Fibroblast of lung (primary cell): Measurements from ENCODE around the gene MEIS2. TPM values are rescaled to one million over a fixed set of nuclear protein-coding genes. Genes with fewer than 3 reads are reported as not detected.

Experiments used
- DNase-seq, 2 donors: peaks; one replicate each; pipeline versions ENCODE4 v3.0.0 to v3.0.0-alpha.2; 2010; ENCODE audit warnings: low read depth in 2 of 2
- H2AFZ ChIP-seq: 2 replicates; pipeline ENCODE4 v1.5.1; 2012; ENCODE audit warnings: low read length, control low read depth, inconsistent platforms
- H3K27ac ChIP-seq: 2 replicates; pipeline ENCODE4 v1.5.1; 2011; ENCODE audit warnings: low read length, control low read depth; ENCODE audit not compliant: insufficient read depth
- H3K27me3 ChIP-seq: 2 replicates; pipeline ENCODE4 v1.5.1; 2011; ENCODE audit warnings: mild to moderate bottlenecking, low read length; ENCODE audit not compliant: control insufficient read depth, insufficient read depth
- H3K36me3 ChIP-seq: 2 replicates; pipeline ENCODE4 v1.5.1; 2011; ENCODE audit warnings: low read length; ENCODE audit not compliant: control insufficient read depth, insufficient read depth
- H3K4me1 ChIP-seq: 2 replicates; pipeline ENCODE4 v1.5.1; 2011; ENCODE audit warnings: low read length; ENCODE audit not compliant: control insufficient read depth, insufficient read depth; ENCODE audit errors: extremely low read depth
- H3K4me2 ChIP-seq: 2 replicates; pipeline ENCODE4 v1.5.1; 2011; ENCODE audit warnings: low read length, control low read depth; ENCODE audit not compliant: insufficient read depth; ENCODE audit errors: extremely low read depth
- H3K4me3 ChIP-seq, 4 experiments: fragments of 200-600 bp in 1 of 4; sonication (generic) in 1 of 4; replicated peaks in 1 of 4; 2 replicates each; pipeline ENCODE4 v1.5.1; 2011 to 2016; ENCODE audit warnings: low read length in 4 of 4, low read depth in 3 of 4, mild to moderate bottlenecking in 3 of 4, control low read depth in 2 of 4, inconsistent platforms in 1 of 4, mixed read lengths in 1 of 4; ENCODE audit not compliant: insufficient read depth in 1 of 4; ENCODE audit errors: control extremely low read depth in 1 of 4
- H3K79me2 ChIP-seq: 2 replicates; pipeline ENCODE4 v1.5.1; 2012; ENCODE audit warnings: mild to moderate bottlenecking, low read length, inconsistent platforms; ENCODE audit not compliant: control insufficient read depth, insufficient read depth
- H3K9ac ChIP-seq: 2 replicates; pipeline ENCODE4 v1.5.1; 2011; ENCODE audit warnings: mild to moderate bottlenecking, low read length, control low read depth; ENCODE audit not compliant: insufficient read depth
- H3K9me3 ChIP-seq: 2 replicates; pipeline ENCODE4 v1.5.1; 2012; ENCODE audit warnings: low read depth, low read length; ENCODE audit not compliant: control insufficient read depth, insufficient read depth
- H4K20me1 ChIP-seq: 2 replicates; pipeline ENCODE4 v1.5.1; 2011; ENCODE audit warnings: low read length; ENCODE audit not compliant: control insufficient read depth, insufficient read depth; ENCODE audit errors: extremely low read depth
- EZH2 ChIP-seq: IDR thresholded peaks from 2 replicates; pipeline ENCODE4 v1.5.1; 2012; ENCODE audit warnings: low read length, control low read depth, mild to moderate bottlenecking; ENCODE audit errors: missing control alignments
- polyA plus RNA-seq, 2 donors: library from polyadenylated mRNA; depleted of rRNA in 1 of 2; stranded (reverse) in 1 of 2; unstranded in 1 of 2; fragments of >200 nt; gene quantifications; 2 replicates each; pipeline ENCODE4 v1.2.1, GENCODE V29; 2011 to 2012; ENCODE audit warnings: missing spikeins in 1 of 2
- total RNA-seq: library from RNA; depleted of rRNA; stranded (reverse); fragments of >200 nt; gene quantifications from 2 replicates; pipeline ENCODE4 v1.2.1, GENCODE V29; 2014
- TF ChIP-seq, protein P1 (sequence below), 2 donors: IDR thresholded peaks in 1 of 2; conservative IDR thresholded peaks in 1 of 2; 1 replicate in 1 of 2; 2 replicates in 1 of 2; pipeline ENCODE4 v1.5.1; 2011 to 2012; ENCODE audit warnings: low read length in 2 of 2, control low read depth in 1 of 2, inconsistent platforms in 1 of 2, low read depth in 1 of 2, mild to moderate bottlenecking in 1 of 2

The MEIS2 gene
- total and polyA plus RNA-seq, 2 donors (not counting 1 experiment from before 2014, with no cell fraction given), result 31.0 to 37.1 TPM

DNA sequence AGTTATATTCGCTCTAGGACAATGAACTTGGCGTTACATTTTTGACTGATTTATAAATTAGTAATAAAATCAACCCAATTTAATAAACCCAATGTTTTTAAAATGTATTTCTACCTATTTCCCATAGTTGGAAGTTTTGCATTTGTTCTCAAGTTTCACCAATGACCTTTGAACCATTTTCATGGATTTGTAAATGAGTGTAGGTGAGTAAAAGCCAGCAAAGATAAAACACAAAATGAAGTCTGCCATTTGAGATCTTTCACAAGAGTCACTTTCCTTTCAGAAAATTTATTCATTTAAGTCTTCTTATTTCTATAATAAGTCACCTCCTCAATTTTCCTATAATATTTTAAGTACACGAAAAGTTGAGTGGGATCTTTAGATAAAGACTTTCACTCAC is 92.1 kb downstream of the MEIS2 start:
- H3K4me3 ChIP-seq, result no peak overlapping the region
- no peak for DNase-seq
- H3K27me3 ChIP-seq, result no peaks in the 10 kb centered on the region
- no peak overlapping the region for H3K9ac ChIP-seq
- no peak overlapping the region for H2AFZ ChIP-seq
- H3K27ac ChIP-seq, result no peak overlapping the region
- TF ChIP-seq EZH2, result no peak
- TF ChIP-seq, protein P1, sequence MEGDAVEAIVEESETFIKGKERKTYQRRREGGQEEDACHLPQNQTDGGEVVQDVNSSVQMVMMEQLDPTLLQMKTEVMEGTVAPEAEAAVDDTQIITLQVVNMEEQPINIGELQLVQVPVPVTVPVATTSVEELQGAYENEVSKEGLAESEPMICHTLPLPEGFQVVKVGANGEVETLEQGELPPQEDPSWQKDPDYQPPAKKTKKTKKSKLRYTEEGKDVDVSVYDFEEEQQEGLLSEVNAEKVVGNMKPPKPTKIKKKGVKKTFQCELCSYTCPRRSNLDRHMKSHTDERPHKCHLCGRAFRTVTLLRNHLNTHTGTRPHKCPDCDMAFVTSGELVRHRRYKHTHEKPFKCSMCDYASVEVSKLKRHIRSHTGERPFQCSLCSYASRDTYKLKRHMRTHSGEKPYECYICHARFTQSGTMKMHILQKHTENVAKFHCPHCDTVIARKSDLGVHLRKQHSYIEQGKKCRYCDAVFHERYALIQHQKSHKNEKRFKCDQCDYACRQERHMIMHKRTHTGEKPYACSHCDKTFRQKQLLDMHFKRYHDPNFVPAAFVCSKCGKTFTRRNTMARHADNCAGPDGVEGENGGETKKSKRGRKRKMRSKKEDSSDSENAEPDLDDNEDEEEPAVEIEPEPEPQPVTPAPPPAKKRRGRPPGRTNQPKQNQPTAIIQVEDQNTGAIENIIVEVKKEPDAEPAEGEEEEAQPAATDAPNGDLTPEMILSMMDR (conservative IDR thresholded peaks at IDR 0.05 in 1 of 2, IDR thresholded peaks at IDR 0.05 in 1 of 2; ENCODE audit: low read depth in 1 of 2, low read length in 2 of 2), result no peak
- H3K36me3 ChIP-seq, result no peaks in the 10 kb centered on the region
- peaks cover 2% of the 10 kb centered on the region for H3K79me2 ChIP-seq
- no peaks in the 10 kb centered on the region for H4K20me1 ChIP-seq
- no peaks in the 10 kb centered on the region for H3K4me1 ChIP-seq
- no peaks in the 10 kb centered on the region for H3K9me3 ChIP-seq
- no peak overlapping the region for H3K4me2 ChIP-seq

DNA sequence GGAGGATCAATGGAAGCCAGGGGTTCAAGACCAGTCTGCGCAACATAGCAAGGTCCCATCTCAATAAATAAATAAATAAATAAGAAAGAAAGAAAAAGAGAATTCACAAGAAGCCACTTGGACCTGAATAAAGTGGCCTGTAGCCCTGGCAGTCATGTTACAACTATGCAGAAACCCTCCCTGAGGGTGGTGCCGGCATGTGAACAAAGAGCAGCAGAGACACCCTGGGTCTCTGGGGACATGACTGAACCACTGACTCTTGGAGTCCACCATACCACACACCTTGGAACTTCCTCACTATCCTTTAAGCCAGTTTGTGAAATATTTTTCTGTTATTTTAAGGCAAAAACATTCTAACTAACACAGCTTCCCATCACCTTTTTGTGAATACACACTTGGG is 93.0 kb downstream of the MEIS2 start:
- no peaks in the 10 kb centered on the region for H3K9me3 ChIP-seq
- no peaks in the 10 kb centered on the region for H3K27me3 ChIP-seq
- H3K79me2 ChIP-seq, result peaks cover 2% of the 10 kb centered on the region
- no peak overlapping the region for H2AFZ ChIP-seq
- H3K9ac ChIP-seq, result no peak overlapping the region
- no peak overlapping the region for H3K4me2 ChIP-seq
- no peaks in the 10 kb centered on the region for H3K36me3 ChIP-seq
- TF ChIP-seq, protein P1 (conservative IDR thresholded peaks at IDR 0.05 in 1 of 2, IDR thresholded peaks at IDR 0.05 in 1 of 2; ENCODE audit: low read depth in 1 of 2, low read length in 2 of 2), result no peak
- TF ChIP-seq EZH2, result no peak
- H3K4me1 ChIP-seq, result no peaks in the 10 kb centered on the region
- H3K27ac ChIP-seq, result no peak overlapping the region
- DNase-seq, result peak in 1 of 2 donors; percentile 26
- H3K4me3 ChIP-seq, result no peak overlapping the region
- no peaks in the 10 kb centered on the region for H4K20me1 ChIP-seq

DNA sequence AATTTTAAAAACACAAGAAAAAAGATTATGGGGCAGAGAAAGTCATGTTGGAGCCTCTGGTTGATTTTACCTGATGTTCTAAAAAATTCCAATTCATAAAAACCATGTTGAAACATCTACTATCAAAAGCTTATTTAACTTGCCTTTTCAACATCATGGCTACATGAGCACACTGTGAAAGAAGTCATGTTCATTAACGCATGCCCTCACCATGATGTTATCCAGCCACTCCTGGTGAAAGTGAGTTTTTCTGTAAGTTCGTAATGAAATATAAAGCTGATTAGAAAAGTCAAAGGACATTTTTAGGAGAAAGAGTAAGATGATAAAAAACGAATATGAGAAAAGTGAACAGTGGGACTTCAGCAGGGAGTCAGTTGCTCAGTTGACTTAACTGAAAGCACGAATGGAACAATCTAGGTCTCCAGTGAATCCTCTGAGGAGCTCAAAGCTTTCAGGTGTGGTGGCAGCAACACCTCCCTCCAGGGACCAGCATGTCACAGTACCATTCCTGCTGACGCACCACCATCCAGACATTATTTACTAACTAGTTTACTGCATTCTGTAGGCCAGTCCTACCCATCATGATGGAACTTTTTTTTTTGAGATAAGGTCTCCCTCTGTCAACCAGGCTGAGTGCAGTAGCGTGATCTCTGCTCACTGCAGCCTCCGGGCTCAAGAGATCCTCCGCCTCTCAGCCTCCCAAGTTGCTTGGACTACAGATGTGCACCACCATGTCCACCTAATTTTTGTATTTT is 95.2 kb downstream of the MEIS2 start:
- DNase-seq, result no peak
- H3K36me3 ChIP-seq, result no peaks in the 10 kb centered on the region
- no peak overlapping the region for H2AFZ ChIP-seq
- H3K9ac ChIP-seq, result no peak overlapping the region
- H3K4me2 ChIP-seq, result no peak overlapping the region
- no peak overlapping the region for H3K4me3 ChIP-seq
- H3K27ac ChIP-seq, result no peak overlapping the region
- TF ChIP-seq, protein P1 (conservative IDR thresholded peaks at IDR 0.05 in 1 of 2, IDR thresholded peaks at IDR 0.05 in 1 of 2; ENCODE audit: low read depth in 1 of 2, low read length in 2 of 2), result no peak
- no peak for TF ChIP-seq EZH2
- H4K20me1 ChIP-seq, result no peaks in the 10 kb centered on the region
- no peaks in the 10 kb centered on the region for H3K4me1 ChIP-seq
- H3K79me2 ChIP-seq, result no peaks in the 10 kb centered on the region
- no peaks in the 10 kb centered on the region for H3K9me3 ChIP-seq
- H3K27me3 ChIP-seq, result no peaks in the 10 kb centered on the region
